K562 (cell line): ENCODE results near the gene BDKRB2. TPM values are rescaled to one million over a fixed set of nuclear protein-coding genes. Genes with fewer than 3 reads are reported as not detected.

ENCODE experiments used
- ATAC-seq: fragments of 200-7000 bp; cut with Tn5 transposase; 3 replicates; pipeline ENCODE4 v1.9.1; 2020; ENCODE audit warnings: moderate library complexity
- BruUV-seq: library from RNA; stranded (reverse); fragments of 400-500 nt; replicated peaks from 2 replicates; lab custom pipeline; 2021; lab: Mats Ljungman, UMichigan
- CTCF ChIA-PET: fragments of 300-600 bp; formaldehyde crosslinking; extraction: SDS; loops from one replicate; lab custom pipeline; 2021; ENCODE audit warnings: low intra/inter-chr PET ratio; lab: Yijun Ruan, JAX
- POLR2A ChIA-PET: fragments of 300-600, 350-650 bp; sonication (Branson Sonifier 250); formaldehyde crosslinking; extraction: SDS; loops from one replicate; lab custom pipeline; 2021; ENCODE audit warnings: antibody characterized with exemption, inconsistent platforms; lab: Yijun Ruan, JAX
- DNase-seq, 4 experiments: peaks; one replicate each; pipeline versions ENCODE4 v3.0.0 to v3.0.0-alpha.2; 2011 to 2018; ENCODE audit warnings: low spot score in 3 of 4, mixed read lengths in 3 of 4; ENCODE audit errors: extremely low read depth in 1 of 4
- FAIRE-seq: peaks from 2 replicates; lab custom pipeline; 2011; peaks lifted over from hg19 to GRCh38; lab: Jason Lieb, UNC
- H2AFZ ChIP-seq: 2 replicates; pipeline ENCODE4 v1.6.0; 2011; ENCODE audit warnings: low read depth, low read length, control low read depth, inconsistent platforms
- H3K27ac ChIP-seq: fragments of 200-600 bp; 3 replicates; pipeline ENCODE4 v1.8.0; 2011; ENCODE audit warnings: low read depth, mild to moderate bottlenecking, control low read depth, inconsistent platforms, low read length, moderate library complexity, mixed read lengths; ENCODE audit errors: extremely low read depth
- H3K27me3 ChIP-seq, 2 experiments: fragments of 300-600 bp in 1 of 2; 2 replicates in 1 of 2; 3 replicates in 1 of 2; pipeline versions ENCODE4 v1.6.0 to v1.8.0; 2011; ENCODE audit warnings: inconsistent platforms in 2 of 2, low read length in 2 of 2, mild to moderate bottlenecking in 1 of 2, mixed read lengths in 1 of 2, moderate library complexity in 1 of 2; ENCODE audit not compliant: control insufficient read depth in 2 of 2, insufficient read depth in 2 of 2
- H3K36me3 ChIP-seq: fragments of 300-600 bp; 3 replicates; pipeline ENCODE4 v1.8.0; 2011; ENCODE audit warnings: mild to moderate bottlenecking, low read length, inconsistent platforms; ENCODE audit not compliant: control insufficient read depth, insufficient read depth
- H3K4me1 ChIP-seq, 2 experiments: fragments of 200-600 bp in 1 of 2; replicated peaks in 1 of 2; 2 replicates in 1 of 2; 3 replicates in 1 of 2; pipeline versions ENCODE4 v1.5.1 to v1.8.0; 2011; ENCODE audit warnings: inconsistent platforms in 2 of 2, low read length in 2 of 2, mild to moderate bottlenecking in 1 of 2, mixed read lengths in 1 of 2, moderate library complexity in 1 of 2; ENCODE audit not compliant: control insufficient read depth in 2 of 2, insufficient read depth in 2 of 2
- H3K4me2 ChIP-seq: 2 replicates; pipeline ENCODE4 v1.6.1; 2011; ENCODE audit warnings: low read length, control low read depth, inconsistent platforms, mixed read lengths; ENCODE audit not compliant: insufficient read depth
- H3K4me3 ChIP-seq: fragments of 200-600 bp; sonication (generic), shearing (Covaris generic); 2 replicates; pipeline ENCODE4 v1.5.1; 2016; ENCODE audit warnings: control low read depth, inconsistent platforms
- H3K79me2 ChIP-seq: fragments of 200-600 bp; 3 replicates; pipeline ENCODE4 v1.8.0; 2011; ENCODE audit warnings: low read length, inconsistent platforms; ENCODE audit not compliant: control insufficient read depth, insufficient read depth
- H3K9ac ChIP-seq, 2 experiments: 2 replicates each; pipeline versions ENCODE4 v1.6.0 to v1.6.1; 2011; ENCODE audit warnings: low read depth in 2 of 2, low read length in 2 of 2, control low read depth in 1 of 2, inconsistent platforms in 1 of 2, mild to moderate bottlenecking in 1 of 2, mixed read lengths in 1 of 2; ENCODE audit not compliant: insufficient read depth in 1 of 2
- H3K9me1 ChIP-seq: one replicate; pipeline ENCODE4 v1.6.0; 2011; ENCODE audit warnings: inconsistent platforms, mild to moderate bottlenecking, low read length, moderate library complexity; ENCODE audit not compliant: control insufficient read depth, insufficient read depth
- H3K9me3 ChIP-seq: replicated peaks from 2 replicates; pipeline ENCODE4 v1.5.1; 2011; ENCODE audit warnings: low read depth, low read length, inconsistent platforms; ENCODE audit not compliant: control insufficient read depth, insufficient read depth
- H4K20me1 ChIP-seq: replicated peaks from 2 replicates; pipeline ENCODE4 v1.6.1; 2011; ENCODE audit warnings: low read length, inconsistent platforms, mixed read lengths; ENCODE audit not compliant: control insufficient read depth, insufficient read depth
- ARHGAP35 ChIP-seq: fragments of 450-650 bp; IDR thresholded peaks from 2 replicates; pipeline ENCODE4 v1.6.1; 2018; ENCODE audit not compliant: partially characterized antibody
- BRF1 ChIP-seq: IDR thresholded peaks from 3 replicates; pipeline ENCODE4 v1.6.1; 2011; ENCODE audit warnings: borderline replicate concordance, mild to moderate bottlenecking; ENCODE audit not compliant: insufficient read length; ENCODE audit errors: extremely low read depth
- FOXA3 ChIP-seq, 2 experiments: fragments of 450-650 bp in 1 of 2; sonication (generic) in 1 of 2; formaldehyde crosslinking; IDR thresholded peaks in 1 of 2; conservative IDR thresholded peaks in 1 of 2; 2 replicates each; pipeline versions ENCODE4 v1.4.0 to v1.8.0; 2020 to 2022; ENCODE audit warnings: mild to moderate bottlenecking in 2 of 2, missing genetic modification reagents in 1 of 2
- MYC ChIP-seq, 2 experiments: fragments of 250-450 bp in 1 of 2; sonication (Bioruptor Pico) in 1 of 2; IDR thresholded peaks; 2 replicates each; pipeline versions ENCODE4 v1.5.1 to v1.6.1; 2012 to 2021; ENCODE audit warnings: low read depth in 2 of 2, borderline replicate concordance in 1 of 2, improper control_type of control experiment in 1 of 2, low read length in 1 of 2, mild to moderate bottlenecking in 1 of 2, moderate library complexity in 1 of 2
- PCBP1 ChIP-seq: fragments of 200-400 bp; formaldehyde crosslinking; IDR thresholded peaks from 2 replicates; pipeline ENCODE4 v1.6.1; 2018; ENCODE audit warnings: mild to moderate bottlenecking, low read depth, low read length; ENCODE audit not compliant: poor library complexity, severe bottlenecking
- POLR2A ChIP-seq: fragments of 450-650 bp; conservative IDR thresholded peaks from 2 replicates; pipeline ENCODE4 v1.6.1; 2016
- RUNX1 ChIP-seq: sonication (generic); IDR thresholded peaks from 2 replicates; pipeline ENCODE4 v1.6.1; 2016; ENCODE audit warnings: antibody characterized with exemption, low read depth
- TGIF2 ChIP-seq: sonication (generic); formaldehyde crosslinking; IDR thresholded peaks from 2 replicates; pipeline ENCODE4 v1.8.1; 2022; ENCODE audit warnings: mild to moderate bottlenecking, missing genetic modification reagents, moderate library complexity
- TSC22D4 ChIP-seq: fragments of 450-650 bp; IDR thresholded peaks from 2 replicates; pipeline ENCODE4 v1.6.1; 2016; ENCODE audit warnings: missing genetic modification characterization, missing biosample characterization, control low read depth
- ZC3H8 ChIP-seq: fragments of 450-650 bp; IDR thresholded peaks from 2 replicates; pipeline ENCODE4 v1.6.1; 2017
- WGBS: fragments of 100-300 bp; shearing (Covaris generic); methylation state at CpG from one replicate; pipeline ENCODE4 v1.1.6; 2016; ENCODE audit warnings: low coverage, mixed read lengths; ENCODE audit not compliant: insufficient coverage; ENCODE audit errors: missing lambda C conversion rate; 5-methylcytosine and 5-hydroxymethylcytosine counted together
- in situ Hi-C: fragments of 300-500 bp; cut with MboI; formaldehyde crosslinking; loops from 4 replicates; pipeline ENCODE4 v1.15.0; 2018; ENCODE audit warnings: inconsistent platforms, mixed read lengths
- intact Hi-C: fragments of 100-400 bp; cut with micrococcal nuclease; formaldehyde crosslinking; loops from 2 replicates; pipeline ENCODE4 v1.14.2; 2022
- polyA plus RNA-seq, 8 experiments: library from polyadenylated mRNA; depleted of rRNA in 4 of 8; stranded (reverse) in 5 of 8; unstranded in 3 of 8; fragments of >200 nt; fragmentation: Nextera tagmentation in 2 of 8; fragmentation: Illumina TruSeq in 1 of 8; extraction: Ambion mirVana in 2 of 8; extraction: Trizol in 1 of 8; gene quantifications; 2 replicates each; pipeline versions ENCODE4 v1.2.1 to v1.2.3, GENCODE V29; 2011 to 2014; ENCODE audit warnings: inconsistent platforms in 1 of 8, missing spikeins in 1 of 8
- total RNA-seq, 7 experiments: library from RNA; depleted of rRNA in 6 of 7; stranded (reverse); fragments of >200 nt in 6 of 7; fragmentation: Illumina TruSeq in 2 of 7; extraction: Trizol in 2 of 7; gene quantifications; 2 replicates each; pipeline versions ENCODE4 v1.2.1 to v1.2.3, GENCODE V29; 2011 to 2021; ENCODE audit warnings: low replicate concordance in 1 of 7

Gene BDKRB2
- total and polyA plus RNA-seq, 9 of the 15 experiments (the other 6 are each of a cell fraction or from before 2014, with no cell fraction given) = 0.02 TPM; not detected in 8

DNA sequence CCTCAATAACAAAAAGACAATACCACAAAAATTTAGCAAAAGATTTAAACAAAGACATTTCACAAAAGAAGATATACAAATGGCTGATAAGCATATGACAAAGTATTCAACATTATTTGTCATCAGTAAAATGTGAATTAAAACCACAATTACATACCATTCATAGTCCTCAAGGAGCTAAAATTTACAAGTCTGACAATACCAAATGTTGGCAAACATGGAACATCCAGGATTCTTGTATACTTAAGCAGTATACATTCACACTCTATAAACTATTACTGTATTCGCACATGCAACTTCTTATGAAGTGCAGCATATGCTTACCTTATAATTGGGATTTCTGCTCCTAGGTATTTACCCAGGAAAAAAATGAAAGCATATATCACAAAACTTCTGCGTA, 49.7 kb upstream of the BDKRB2 start:
- intact Hi-C loops = no loop called here
- no peaks in the 10 kb centered on the region for H4K20me1 ChIP-seq
- DNase-seq (no peak), ATAC-seq (no peak)
- H3K36me3 ChIP-seq = no peaks in the 10 kb centered on the region
- TF ChIP-seq RUNX1 = no peak
- TF ChIP-seq ZC3H8 = no peak
- no peak for TF ChIP-seq PCBP1
- TF ChIP-seq TGIF2 (CRISPR knock-in tag) = no peak
- TF ChIP-seq, all 486 proteins: peak for 0
- ChIA-PET POLR2A (no interaction called here), CTCF (no interaction called here)
- Histone ChIP-seq H3K4me3 (no peak overlapping the region), H3K27me3 (peaks cover 0 to 7% of the 10 kb centered on the region in 2 experiments; a peak in 1 of 5 replicates), H3K4me1 (no peaks in the 10 kb centered on the region), H3K79me2 (no peaks in the 10 kb centered on the region), H3K27ac (no peak overlapping the region), H3K9me3 (no peaks in the 10 kb centered on the region), H3K9ac (no peak overlapping the region), H3K9me1 (no peaks in the 10 kb centered on the region), H3K4me2 (no peak overlapping the region), H2AFZ (no peak overlapping the region)
- BruUV-seq = no TSS peak
- in situ Hi-C loops = no loop called here
- WGBS = 9% methylated on average over 2 of the region's 2 CpGs
- FAIRE-seq = no peak

DNA sequence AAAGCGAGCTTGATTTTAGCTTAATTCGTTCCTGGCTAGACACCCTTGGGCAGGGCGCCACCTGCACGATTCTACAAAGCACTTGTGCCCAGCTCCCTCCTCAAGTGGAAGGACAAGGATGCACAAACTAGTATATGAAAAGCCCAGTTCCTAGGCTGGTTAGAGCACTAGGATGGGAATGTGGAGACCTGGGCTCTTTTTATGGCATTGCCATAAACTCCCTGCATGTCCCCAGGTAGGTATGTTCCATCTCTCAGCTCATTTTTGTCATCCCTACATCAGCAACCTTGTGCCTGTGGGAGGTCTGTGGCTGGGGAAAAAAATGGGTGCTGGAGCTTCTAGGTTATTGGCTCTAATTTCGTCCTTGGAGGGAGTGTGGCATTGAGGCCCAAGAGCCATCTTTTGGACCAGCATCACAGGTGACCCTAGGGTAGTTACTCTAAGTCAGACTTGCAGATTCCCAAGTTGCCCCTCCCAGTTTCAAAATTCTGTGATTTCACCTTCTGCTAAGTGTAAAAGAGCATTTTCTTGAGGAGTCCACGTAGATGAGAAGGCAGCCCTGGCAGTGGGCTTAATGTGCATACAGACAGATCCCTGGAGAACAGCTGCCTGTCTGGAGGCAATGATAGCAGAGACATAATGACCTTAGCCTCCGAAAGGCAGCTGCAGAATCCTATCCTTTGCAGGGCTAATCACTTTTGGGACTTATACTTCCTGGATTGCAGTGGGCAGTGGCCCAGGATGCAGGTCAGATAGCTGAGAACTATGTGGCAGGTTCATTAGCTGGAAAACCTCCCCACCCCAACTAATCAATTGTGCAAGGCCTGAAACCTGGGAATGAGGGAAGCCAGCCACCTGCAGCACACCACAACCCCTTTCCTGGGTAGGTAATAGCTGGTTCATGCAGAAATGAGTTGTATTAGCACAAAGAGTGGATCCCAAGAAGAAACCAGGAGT, 47.6 kb upstream of the BDKRB2 start:
- H3K4me1 ChIP-seq = no peaks in the 10 kb centered on the region
- H3K27me3 ChIP-seq = no peaks in the 10 kb centered on the region; a peak in 1 of 5 replicates
- H3K27ac ChIP-seq = no peak overlapping the region
- H2AFZ ChIP-seq = no peak overlapping the region
- no peaks in the 10 kb centered on the region for H3K36me3 ChIP-seq
- no peaks in the 10 kb centered on the region for H3K9me1 ChIP-seq
- H3K79me2 ChIP-seq = no peaks in the 10 kb centered on the region
- H3K9ac ChIP-seq = no peak overlapping the region
- in situ Hi-C loops = no loop called here
- no peak for ATAC-seq
- no peak for FAIRE-seq
- intact Hi-C loops = no loop called here
- WGBS = 2% methylated on average over 7 of the region's 7 CpGs
- BruUV-seq = no TSS peak
- no peak overlapping the region for H3K4me2 ChIP-seq
- no peak for DNase-seq
- ChIA-PET POLR2A (no interaction called here), CTCF (no interaction called here)
- H3K4me3 ChIP-seq = no peak overlapping the region
- no peaks in the 10 kb centered on the region for H3K9me3 ChIP-seq
- H4K20me1 ChIP-seq = no peaks in the 10 kb centered on the region
- TF ChIP-seq TSC22D4 (tag) = no peak
- no peak for TF ChIP-seq ARHGAP35
- no peak for TF ChIP-seq FOXA3 (CRISPR knock-in tag; conservative IDR thresholded peaks at IDR 0.05 in 1 of 2, IDR thresholded peaks at IDR 0.05 in 1 of 2)
- no peak for TF ChIP-seq POLR2A
- no peak for TF ChIP-seq MYC (IDR thresholded peaks at IDR 0.05; ENCODE audit: low read depth, low read length)
- TF ChIP-seq MYC (CRISPR knock-in tag; IDR thresholded peaks at IDR 0.05; ENCODE audit: borderline replicate concordance, low read depth) = no peak
- no peak for TF ChIP-seq BRF1
